ENCODE measurements around the gene FABP1.

DNA sequence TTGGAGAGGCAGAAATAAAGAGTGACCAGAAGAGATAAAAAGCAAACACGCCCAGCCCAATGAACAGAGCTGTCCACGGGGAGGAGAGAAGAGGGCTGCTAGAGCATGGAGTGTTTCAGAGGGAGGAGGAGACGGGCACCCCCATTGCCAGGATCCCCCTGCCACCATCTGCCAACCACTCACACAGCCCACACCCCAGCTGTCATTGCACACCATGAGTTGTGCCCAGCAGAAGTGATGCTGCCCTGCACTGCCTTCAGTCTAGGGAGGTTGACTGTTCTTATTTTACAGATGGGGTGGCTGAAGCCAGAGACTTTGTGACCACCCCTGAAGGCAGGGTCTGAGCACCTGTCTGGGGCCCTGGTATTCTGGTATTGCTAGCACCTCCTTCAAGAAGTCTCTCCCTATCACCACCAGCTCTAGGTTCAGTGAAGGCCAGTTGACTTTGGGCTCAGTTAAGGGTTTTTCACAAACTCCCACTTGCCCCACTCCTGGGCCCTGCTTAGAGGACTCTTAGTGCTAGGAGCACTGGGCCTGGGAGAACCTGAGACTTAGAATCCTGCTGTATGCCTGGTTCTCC, 2.4 kb downstream of the FABP1 start:
- TF ChIP-seq, protein P1, sequence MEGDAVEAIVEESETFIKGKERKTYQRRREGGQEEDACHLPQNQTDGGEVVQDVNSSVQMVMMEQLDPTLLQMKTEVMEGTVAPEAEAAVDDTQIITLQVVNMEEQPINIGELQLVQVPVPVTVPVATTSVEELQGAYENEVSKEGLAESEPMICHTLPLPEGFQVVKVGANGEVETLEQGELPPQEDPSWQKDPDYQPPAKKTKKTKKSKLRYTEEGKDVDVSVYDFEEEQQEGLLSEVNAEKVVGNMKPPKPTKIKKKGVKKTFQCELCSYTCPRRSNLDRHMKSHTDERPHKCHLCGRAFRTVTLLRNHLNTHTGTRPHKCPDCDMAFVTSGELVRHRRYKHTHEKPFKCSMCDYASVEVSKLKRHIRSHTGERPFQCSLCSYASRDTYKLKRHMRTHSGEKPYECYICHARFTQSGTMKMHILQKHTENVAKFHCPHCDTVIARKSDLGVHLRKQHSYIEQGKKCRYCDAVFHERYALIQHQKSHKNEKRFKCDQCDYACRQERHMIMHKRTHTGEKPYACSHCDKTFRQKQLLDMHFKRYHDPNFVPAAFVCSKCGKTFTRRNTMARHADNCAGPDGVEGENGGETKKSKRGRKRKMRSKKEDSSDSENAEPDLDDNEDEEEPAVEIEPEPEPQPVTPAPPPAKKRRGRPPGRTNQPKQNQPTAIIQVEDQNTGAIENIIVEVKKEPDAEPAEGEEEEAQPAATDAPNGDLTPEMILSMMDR (conservative IDR thresholded peaks at IDR 0.05; ENCODE audit: low read depth, low read length), result no peak
- TF ChIP-seq EZH2 (IDR thresholded peaks at IDR 0.05; ENCODE audit: low read length, unreplicated experiment) (no peak), EZH2phosphoT487 (IDR thresholded peaks at IDR 0.05; ENCODE audit: borderline replicate concordance, low read length) (no peak)
